GM21381 (cell line): ENCODE measurements around the gene EBF4.
"Not testable (repeated sequence)": the region's sequence is repeated elsewhere in the genome, so short reads cannot be mapped to it uniquely, and the experiment has no call there.

Experiments
- ATAC-seq: cut with Tn5 transposase; IDR thresholded peaks from one replicate; pipeline ENCODE4 v1.9.1; 2021; ENCODE audit warnings: mild to moderate bottlenecking, moderate library complexity; ENCODE audit not compliant: unreplicated experiment

EBF4 gene

DNA sequence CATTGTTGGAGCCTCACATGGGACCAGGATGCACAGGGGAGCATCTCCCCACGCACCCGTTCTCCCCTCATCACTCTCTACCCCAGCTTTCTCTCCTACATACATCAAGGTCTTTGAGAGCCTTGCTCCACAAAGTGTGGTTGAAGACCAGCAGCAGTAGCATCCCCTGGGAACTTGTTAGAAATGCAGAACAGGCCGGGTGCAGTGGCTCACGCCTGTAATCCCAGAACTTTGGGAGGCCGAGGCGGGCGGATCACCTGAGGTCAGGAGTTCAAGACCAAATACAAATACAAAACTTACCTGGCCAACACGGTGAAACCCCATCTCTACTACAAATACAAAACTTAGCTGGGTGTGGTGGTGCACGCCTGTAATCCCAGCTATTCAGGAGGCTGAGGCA lies 115.3 kb downstream of the EBF4 start:
- ATAC-seq = not testable (repeated sequence)

DNA sequence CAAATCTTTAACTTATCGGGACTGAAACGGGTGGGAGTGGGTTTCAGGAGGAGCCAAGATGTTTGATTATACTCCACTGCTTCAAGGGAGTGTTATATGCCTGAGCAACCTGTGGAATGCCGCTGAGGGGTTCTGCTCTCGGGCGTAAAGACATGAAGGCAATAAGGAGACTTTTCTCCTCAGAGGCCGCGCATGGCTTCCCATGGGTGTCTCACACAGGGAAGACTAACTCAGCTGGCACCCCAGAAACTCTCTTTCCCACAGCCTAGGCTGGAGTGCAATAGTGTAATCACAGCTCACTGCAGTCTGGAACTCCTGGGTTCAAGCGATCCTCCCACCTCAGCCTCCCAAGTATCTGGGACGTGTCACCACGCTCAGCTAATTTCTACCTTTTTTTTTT lies 117.1 kb downstream of the EBF4 start:
- ATAC-seq = no peak
